22Rv1 (cell line): Measurements from ENCODE around the gene SLC25A26.

ENCODE experiments used
- ZFX ChIP-seq: fragments of 450-650 bp; IDR thresholded peaks from 2 replicates; pipeline ENCODE4 v1.6.1; 2017; ENCODE audit warnings: antibody characterized with exemption, borderline replicate concordance
- TF ChIP-seq, protein P1 (sequence below): fragments of 450-650 bp; IDR thresholded peaks from 2 replicates; pipeline ENCODE4 v1.5.1; 2017; ENCODE audit warnings: mild to moderate bottlenecking

DNA sequence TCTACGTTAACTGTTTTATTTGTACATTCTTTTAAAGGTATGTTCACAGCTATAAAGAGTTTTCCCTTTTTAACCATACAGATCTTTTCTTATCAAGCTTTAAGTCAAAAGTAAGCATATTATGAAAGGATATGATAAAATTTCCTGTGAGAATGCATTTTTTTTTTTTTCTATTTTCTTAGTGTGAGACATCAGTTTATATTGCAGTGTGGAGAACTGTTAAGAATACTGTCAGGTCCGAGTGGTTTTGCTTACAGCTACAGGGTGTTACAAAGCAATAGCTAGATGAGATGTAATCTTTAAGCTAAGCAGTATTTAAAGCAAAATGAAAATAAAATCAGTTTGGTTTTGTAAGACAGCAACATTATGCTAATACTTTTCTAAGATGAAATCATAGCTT lies 133.2 kb downstream of the SLC25A26 start:
- TF ChIP-seq, protein P1, sequence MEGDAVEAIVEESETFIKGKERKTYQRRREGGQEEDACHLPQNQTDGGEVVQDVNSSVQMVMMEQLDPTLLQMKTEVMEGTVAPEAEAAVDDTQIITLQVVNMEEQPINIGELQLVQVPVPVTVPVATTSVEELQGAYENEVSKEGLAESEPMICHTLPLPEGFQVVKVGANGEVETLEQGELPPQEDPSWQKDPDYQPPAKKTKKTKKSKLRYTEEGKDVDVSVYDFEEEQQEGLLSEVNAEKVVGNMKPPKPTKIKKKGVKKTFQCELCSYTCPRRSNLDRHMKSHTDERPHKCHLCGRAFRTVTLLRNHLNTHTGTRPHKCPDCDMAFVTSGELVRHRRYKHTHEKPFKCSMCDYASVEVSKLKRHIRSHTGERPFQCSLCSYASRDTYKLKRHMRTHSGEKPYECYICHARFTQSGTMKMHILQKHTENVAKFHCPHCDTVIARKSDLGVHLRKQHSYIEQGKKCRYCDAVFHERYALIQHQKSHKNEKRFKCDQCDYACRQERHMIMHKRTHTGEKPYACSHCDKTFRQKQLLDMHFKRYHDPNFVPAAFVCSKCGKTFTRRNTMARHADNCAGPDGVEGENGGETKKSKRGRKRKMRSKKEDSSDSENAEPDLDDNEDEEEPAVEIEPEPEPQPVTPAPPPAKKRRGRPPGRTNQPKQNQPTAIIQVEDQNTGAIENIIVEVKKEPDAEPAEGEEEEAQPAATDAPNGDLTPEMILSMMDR, result no peak
- no peak for TF ChIP-seq ZFX
